Endodermal cell (in vitro differentiated cells): ENCODE results near the gene OGDHL. TPM values are rescaled to one million over a fixed set of nuclear protein-coding genes. Genes with fewer than 3 reads are reported as not detected.

ENCODE experiments used
- DNase-seq: peaks from one replicate; pipeline ENCODE4 v3.0.0-alpha.2; 2017
- H3K27ac ChIP-seq: 2 replicates; pipeline ENCODE4 v1.5.1; 2013; ENCODE audit warnings: mild to moderate bottlenecking, low read depth, low read length, moderate library complexity
- H3K27me3 ChIP-seq: 2 replicates; pipeline ENCODE4 v1.6.1; 2013; ENCODE audit warnings: mild to moderate bottlenecking, low read length, moderate library complexity; ENCODE audit not compliant: insufficient read depth, control insufficient read depth, poor library complexity, severe bottlenecking
- H3K36me3 ChIP-seq: 2 replicates; pipeline ENCODE4 v1.7.0; 2013; ENCODE audit warnings: mild to moderate bottlenecking, low read length, moderate library complexity; ENCODE audit not compliant: control insufficient read depth, insufficient read depth
- H3K4me1 ChIP-seq: one replicate; pipeline ENCODE4 v1.7.0; 2013; ENCODE audit warnings: low read length; ENCODE audit not compliant: control insufficient read depth, insufficient read depth
- H3K4me3 ChIP-seq: 2 replicates; pipeline ENCODE4 v1.5.1; 2013; ENCODE audit warnings: mild to moderate bottlenecking, low read length, moderate library complexity
- H3K9ac ChIP-seq: 2 replicates; pipeline ENCODE4 v1.6.1; 2013; ENCODE audit warnings: mild to moderate bottlenecking, low read length, moderate library complexity; ENCODE audit not compliant: poor library complexity, severe bottlenecking; ENCODE audit errors: extremely low read depth
- H3K9me3 ChIP-seq: 2 replicates; pipeline ENCODE4 v1.6.1; 2013; ENCODE audit warnings: mild to moderate bottlenecking, low read length, moderate library complexity; ENCODE audit not compliant: control insufficient read depth
- H3K27ac Mint-ChIP-seq: 2 replicates; pipeline ENCODE4 v1.8.0; 2020; ENCODE audit warnings: mixed read lengths
- H3K27me3 Mint-ChIP-seq: 2 replicates; pipeline ENCODE4 v1.8.0; 2021; ENCODE audit warnings: mild to moderate bottlenecking, mixed read lengths; ENCODE audit not compliant: insufficient read depth
- H3K36me3 Mint-ChIP-seq: 2 replicates; pipeline ENCODE4 v1.8.0; 2020; ENCODE audit warnings: low read depth, mixed read lengths
- H3K4me1 Mint-ChIP-seq: 2 replicates; pipeline ENCODE4 v1.8.0; 2020; ENCODE audit warnings: mixed read lengths
- H3K4me3 Mint-ChIP-seq: 2 replicates; pipeline ENCODE4 v1.8.0; 2020; ENCODE audit warnings: mild to moderate bottlenecking, moderate library complexity, mixed read lengths
- H3K9me3 Mint-ChIP-seq: 2 replicates; pipeline ENCODE4 v1.8.0; 2020; ENCODE audit warnings: mild to moderate bottlenecking, mixed read lengths
- CTCF ChIP-seq: fragments of 200-600 bp; sonication (generic); conservative IDR thresholded peaks from 2 replicates; pipeline ENCODE4 v1.5.0; 2021; ENCODE audit warnings: antibody characterized with exemption, mild to moderate bottlenecking
- whole genome bisulfite sequencing, 2 experiments: methylation state at CpG; one replicate each; pipeline versions ENCODE4 v1.1.5 to v1.1.7; 2013; ENCODE audit warnings: missing lambda C conversion rate in 2 of 2, mixed read lengths in 1 of 2; ENCODE audit not compliant: insufficient coverage in 1 of 2, insufficient read length in 1 of 2; 5-methylcytosine and 5-hydroxymethylcytosine counted together
- total RNA-seq, 2 donors: library from RNA; stranded (reverse); fragmentation: NEBNext Ultra II Directional in 1 of 2; extraction: Animal tissue kit (Norgen Biotek cat#: 25700) in 1 of 2; gene quantifications; 2 replicates in 1 of 2; 3 replicates in 1 of 2; pipeline ENCODE4 v1.2.1, GENCODE V29; 2021

OGDHL gene
- total RNA-seq, 2 donors from 2014 or later = 13.0 to 14.6 TPM

- no peak overlapping the region for H3K4me3 ChIP-seq
- TF ChIP-seq CTCF = no peak
- Mint-ChIP-seq H3K27me3 (peaks cover 55% of the 10 kb centered on the region), H3K4me3 (no peak overlapping the region), H3K9me3 (peaks cover 7% of the 10 kb centered on the region), H3K4me1 (peaks cover 2% of the 10 kb centered on the region), H3K27ac (no peak overlapping the region), H3K36me3 (no peaks in the 10 kb centered on the region)
- peaks cover 14% of the 10 kb centered on the region for H3K27me3 ChIP-seq
- H3K9ac ChIP-seq = no peak overlapping the region
- H3K9me3 ChIP-seq = no peaks in the 10 kb centered on the region
- 88 to 99% methylated on average over 7 of the region's 7 CpGs for WGBS, 2 experiments
- no peak for DNase-seq
- no peaks in the 10 kb centered on the region for H3K36me3 ChIP-seq
- H3K4me1 ChIP-seq = no peaks in the 10 kb centered on the region
- H3K27ac ChIP-seq = no peak overlapping the region
These were observed 65.8 kb downstream of the OGDHL start for GRCh38 chr10:49696311-49696710.

- Mint-ChIP-seq H3K4me3 (no peak overlapping the region), H3K4me1 (no peaks in the 10 kb centered on the region), H3K9me3 (peaks cover 7% of the 10 kb centered on the region), H3K27ac (no peak overlapping the region), H3K27me3 (peaks cover 71% of the 10 kb centered on the region), H3K36me3 (no peaks in the 10 kb centered on the region)
- Histone ChIP-seq H3K27ac (no peak overlapping the region), H3K36me3 (no peaks in the 10 kb centered on the region), H3K27me3 (peaks cover 32% of the 10 kb centered on the region), H3K9ac (no peak overlapping the region), H3K4me3 (no peak overlapping the region), H3K9me3 (no peaks in the 10 kb centered on the region), H3K4me1 (no peaks in the 10 kb centered on the region)
- no peak for DNase-seq
- no peak for TF ChIP-seq CTCF
- 86 to 88% methylated on average over 3 to 6 of the region's 6 CpGs for WGBS, 2 experiments
These were observed 67.7 kb downstream of the OGDHL start for GRCh38 chr10:49694466-49694865.

- Mint-ChIP-seq H3K27ac (no peak overlapping the region), H3K36me3 (no peaks in the 10 kb centered on the region), H3K4me3 (no peak overlapping the region), H3K4me1 (peaks cover 9% of the 10 kb centered on the region), H3K9me3 (peaks cover 22% of the 10 kb centered on the region), H3K27me3 (peaks cover 93% of the 10 kb centered on the region)
- no peak for TF ChIP-seq CTCF
- no peaks in the 10 kb centered on the region for H3K36me3 ChIP-seq
- no peaks in the 10 kb centered on the region for H3K4me1 ChIP-seq
- H3K27ac ChIP-seq = no peak overlapping the region
- H3K9ac ChIP-seq = no peak overlapping the region
- 81 to 83% methylated on average over 6 to 9 of the region's 9 CpGs for WGBS, 2 experiments
- no peak for DNase-seq
- peaks cover 52% of the 10 kb centered on the region for H3K27me3 ChIP-seq
- no peak overlapping the region for H3K4me3 ChIP-seq
- peaks cover 5% of the 10 kb centered on the region for H3K9me3 ChIP-seq
These were observed 70.5 kb downstream of the OGDHL start for GRCh38 chr10:49691588-49691987.
